ENCODE measurements around the gene TSPAN13. TPM values are rescaled to one million over a fixed set of nuclear protein-coding genes. Genes with fewer than 3 reads are reported as not detected.

TSPAN13 gene
- total and polyA plus RNA-seq, 2 donors (not counting 1 experiment from before 2014, with no cell fraction given), result 2.5 to 2.8 TPM

DNA sequence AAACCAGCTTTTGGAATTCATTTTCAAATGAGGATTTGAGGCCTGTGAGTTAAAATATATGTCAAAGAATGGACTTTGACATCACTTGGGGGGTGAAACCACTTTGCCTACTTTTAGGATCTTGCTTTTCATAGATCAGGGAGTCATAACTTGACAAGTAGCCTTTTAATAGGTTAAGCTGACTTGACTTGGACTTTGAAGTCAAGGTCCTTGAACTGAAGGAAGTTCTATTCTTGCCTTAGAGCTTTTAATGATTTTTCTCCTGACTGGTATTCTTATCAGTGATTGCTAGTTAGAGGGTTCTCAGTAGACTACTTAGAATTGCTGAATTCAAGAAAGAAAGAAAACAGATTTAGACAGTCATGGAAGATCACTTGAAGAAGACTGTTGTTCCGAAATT lies 33.6 kb downstream of the TSPAN13 start:
- Histone ChIP-seq H3K27ac (ENCODE audit: insufficient read depth, low read length) (no peak overlapping the region), H4K20me1 (ENCODE audit: control insufficient read depth, extremely low read depth, insufficient read depth, low read length) (no peaks in the 10 kb centered on the region), H3K9me3 (ENCODE audit: control insufficient read depth, insufficient read depth, low read depth, low read length) (no peaks in the 10 kb centered on the region), H3K4me1 (ENCODE audit: control insufficient read depth, extremely low read depth, insufficient read depth, low read length) (no peaks in the 10 kb centered on the region), H2AFZ (ENCODE audit: low read length) (no peak overlapping the region), H3K4me3 (replicated peaks in 1 of 4; ENCODE audit: control extremely low read depth in 1 of 4, insufficient read depth in 1 of 4, low read depth in 3 of 4, low read length in 4 of 4) (no peak overlapping the region), H3K79me2 (ENCODE audit: control insufficient read depth, insufficient read depth, low read length) (no peaks in the 10 kb centered on the region), H3K27me3 (ENCODE audit: control insufficient read depth, insufficient read depth, low read length) (no peaks in the 10 kb centered on the region), H3K4me2 (ENCODE audit: extremely low read depth, insufficient read depth, low read length) (no peak overlapping the region), H3K36me3 (ENCODE audit: control insufficient read depth, insufficient read depth, low read length) (no peaks in the 10 kb centered on the region), H3K9ac (ENCODE audit: insufficient read depth, low read length) (no peak overlapping the region)
- TF ChIP-seq EZH2 (IDR thresholded peaks at IDR 0.05; ENCODE audit: low read length, missing control alignments), result no peak
- no peak for DNase-seq (ENCODE audit: low read depth in 2 of 2)

DNA sequence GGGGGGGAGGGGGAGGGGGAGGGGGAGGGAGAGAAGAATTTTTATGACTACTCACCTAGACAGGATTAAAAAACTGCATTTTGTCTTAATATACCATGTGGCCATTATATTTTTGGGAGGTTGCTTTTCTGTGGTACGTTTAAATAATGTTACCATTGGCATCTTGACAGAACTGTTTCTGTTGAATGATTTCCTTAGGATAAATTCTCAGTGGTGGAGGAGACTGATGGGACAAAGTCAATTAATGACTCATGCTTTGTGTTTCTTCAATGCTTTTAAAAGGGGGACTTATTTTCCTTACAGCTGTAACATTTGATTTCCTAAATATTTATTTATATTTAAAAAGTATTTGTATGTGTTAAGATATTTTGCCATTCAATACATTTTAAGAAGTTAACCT lies 37.5 kb downstream of the TSPAN13 start:
- peak in 1 of 2 donors; percentile 19 for DNase-seq (ENCODE audit: low read depth in 2 of 2)

DNA sequence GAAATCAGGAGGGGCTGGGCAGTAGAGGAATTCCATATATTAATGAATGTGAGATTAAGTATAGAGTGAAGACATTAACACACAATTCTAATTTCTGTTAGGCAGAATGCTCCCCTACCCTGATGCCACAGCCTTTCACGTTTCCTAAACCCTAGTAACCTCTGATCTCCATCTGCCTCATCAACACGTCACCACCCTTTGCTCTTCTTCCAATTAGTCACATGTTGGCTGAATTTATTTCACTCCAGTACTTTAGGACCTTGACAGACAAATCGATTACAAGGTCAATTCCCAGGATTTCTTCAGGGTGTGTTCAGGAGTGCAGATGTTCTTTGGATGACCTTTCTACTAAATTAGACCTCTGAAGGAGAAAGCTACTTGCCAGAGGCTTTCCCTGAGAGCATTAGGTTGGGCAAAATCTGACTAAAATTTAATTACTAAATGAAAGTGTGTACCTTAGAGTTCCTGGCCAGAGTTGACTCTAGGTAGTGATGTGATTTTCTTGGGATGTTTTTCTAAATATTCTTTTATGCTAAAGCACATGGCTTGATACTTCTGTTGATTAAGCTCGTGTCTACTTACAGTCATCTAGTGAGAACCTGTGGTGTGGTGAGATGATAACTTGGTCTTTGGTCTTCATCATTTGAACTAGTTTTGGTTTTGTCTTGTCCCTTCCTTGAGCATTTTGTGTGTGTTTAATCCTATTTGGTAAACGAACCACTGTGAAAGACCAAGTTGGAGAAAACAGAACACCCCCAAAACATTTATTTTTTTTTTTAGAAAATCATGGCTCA lies 38.5 kb downstream of the TSPAN13 start:
- H3K36me3 ChIP-seq (ENCODE audit: control insufficient read depth, insufficient read depth, low read length), result no peaks in the 10 kb centered on the region
- no peak overlapping the region for H3K9ac ChIP-seq (ENCODE audit: insufficient read depth, low read length)
- peaks cover 2% of the 10 kb centered on the region for H3K27me3 ChIP-seq (ENCODE audit: control insufficient read depth, insufficient read depth, low read length)
- H3K4me2 ChIP-seq (ENCODE audit: extremely low read depth, insufficient read depth, low read length), result no peak overlapping the region
- H3K9me3 ChIP-seq (ENCODE audit: control insufficient read depth, insufficient read depth, low read depth, low read length), result no peaks in the 10 kb centered on the region
- no peak overlapping the region for H3K4me3 ChIP-seq (replicated peaks in 1 of 4; ENCODE audit: control extremely low read depth in 1 of 4, insufficient read depth in 1 of 4, low read depth in 3 of 4, low read length in 4 of 4)
- no peaks in the 10 kb centered on the region for H4K20me1 ChIP-seq (ENCODE audit: control insufficient read depth, extremely low read depth, insufficient read depth, low read length)
- no peaks in the 10 kb centered on the region for H3K4me1 ChIP-seq (ENCODE audit: control insufficient read depth, extremely low read depth, insufficient read depth, low read length)
- H2AFZ ChIP-seq (ENCODE audit: low read length), result no peak overlapping the region
- no peaks in the 10 kb centered on the region for H3K79me2 ChIP-seq (ENCODE audit: control insufficient read depth, insufficient read depth, low read length)
- peak in 1 of 2 donors; percentile 41 for DNase-seq (ENCODE audit: low read depth in 2 of 2)
- no peak overlapping the region for H3K27ac ChIP-seq (ENCODE audit: insufficient read depth, low read length)
- TF ChIP-seq, protein P1, sequence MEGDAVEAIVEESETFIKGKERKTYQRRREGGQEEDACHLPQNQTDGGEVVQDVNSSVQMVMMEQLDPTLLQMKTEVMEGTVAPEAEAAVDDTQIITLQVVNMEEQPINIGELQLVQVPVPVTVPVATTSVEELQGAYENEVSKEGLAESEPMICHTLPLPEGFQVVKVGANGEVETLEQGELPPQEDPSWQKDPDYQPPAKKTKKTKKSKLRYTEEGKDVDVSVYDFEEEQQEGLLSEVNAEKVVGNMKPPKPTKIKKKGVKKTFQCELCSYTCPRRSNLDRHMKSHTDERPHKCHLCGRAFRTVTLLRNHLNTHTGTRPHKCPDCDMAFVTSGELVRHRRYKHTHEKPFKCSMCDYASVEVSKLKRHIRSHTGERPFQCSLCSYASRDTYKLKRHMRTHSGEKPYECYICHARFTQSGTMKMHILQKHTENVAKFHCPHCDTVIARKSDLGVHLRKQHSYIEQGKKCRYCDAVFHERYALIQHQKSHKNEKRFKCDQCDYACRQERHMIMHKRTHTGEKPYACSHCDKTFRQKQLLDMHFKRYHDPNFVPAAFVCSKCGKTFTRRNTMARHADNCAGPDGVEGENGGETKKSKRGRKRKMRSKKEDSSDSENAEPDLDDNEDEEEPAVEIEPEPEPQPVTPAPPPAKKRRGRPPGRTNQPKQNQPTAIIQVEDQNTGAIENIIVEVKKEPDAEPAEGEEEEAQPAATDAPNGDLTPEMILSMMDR (conservative IDR thresholded peaks at IDR 0.05 in 1 of 2, IDR thresholded peaks at IDR 0.05 in 1 of 2; ENCODE audit: low read depth in 1 of 2, low read length in 2 of 2), result no peak
- no peak for TF ChIP-seq EZH2 (IDR thresholded peaks at IDR 0.05; ENCODE audit: low read length, missing control alignments)

More for the DNA sequence above, 37.5 kb downstream of the TSPAN13 start:
- TF ChIP-seq, protein P1 (conservative IDR thresholded peaks at IDR 0.05 in 1 of 2, IDR thresholded peaks at IDR 0.05 in 1 of 2; ENCODE audit: low read depth in 1 of 2, low read length in 2 of 2), result no peak
- no peak for TF ChIP-seq EZH2 (IDR thresholded peaks at IDR 0.05; ENCODE audit: low read length, missing control alignments)
- no peaks in the 10 kb centered on the region for H3K9me3 ChIP-seq (ENCODE audit: control insufficient read depth, insufficient read depth, low read depth, low read length)
- H3K36me3 ChIP-seq (ENCODE audit: control insufficient read depth, insufficient read depth, low read length), result no peaks in the 10 kb centered on the region
- H4K20me1 ChIP-seq (ENCODE audit: control insufficient read depth, extremely low read depth, insufficient read depth, low read length), result no peaks in the 10 kb centered on the region
- no peak overlapping the region for H3K4me3 ChIP-seq (replicated peaks in 1 of 4; ENCODE audit: control extremely low read depth in 1 of 4, insufficient read depth in 1 of 4, low read depth in 3 of 4, low read length in 4 of 4)
- H3K27ac ChIP-seq (ENCODE audit: insufficient read depth, low read length), result no peak overlapping the region
- no peak overlapping the region for H3K9ac ChIP-seq (ENCODE audit: insufficient read depth, low read length)
- H3K4me2 ChIP-seq (ENCODE audit: extremely low read depth, insufficient read depth, low read length), result no peak overlapping the region
- H3K4me1 ChIP-seq (ENCODE audit: control insufficient read depth, extremely low read depth, insufficient read depth, low read length), result no peaks in the 10 kb centered on the region
- H3K79me2 ChIP-seq (ENCODE audit: control insufficient read depth, insufficient read depth, low read length), result no peaks in the 10 kb centered on the region
- no peak overlapping the region for H2AFZ ChIP-seq (ENCODE audit: low read length)
- peaks cover 2% of the 10 kb centered on the region for H3K27me3 ChIP-seq (ENCODE audit: control insufficient read depth, insufficient read depth, low read length)
